ENCODE data around the gene KLHL25.

The KLHL25 gene

DNA sequence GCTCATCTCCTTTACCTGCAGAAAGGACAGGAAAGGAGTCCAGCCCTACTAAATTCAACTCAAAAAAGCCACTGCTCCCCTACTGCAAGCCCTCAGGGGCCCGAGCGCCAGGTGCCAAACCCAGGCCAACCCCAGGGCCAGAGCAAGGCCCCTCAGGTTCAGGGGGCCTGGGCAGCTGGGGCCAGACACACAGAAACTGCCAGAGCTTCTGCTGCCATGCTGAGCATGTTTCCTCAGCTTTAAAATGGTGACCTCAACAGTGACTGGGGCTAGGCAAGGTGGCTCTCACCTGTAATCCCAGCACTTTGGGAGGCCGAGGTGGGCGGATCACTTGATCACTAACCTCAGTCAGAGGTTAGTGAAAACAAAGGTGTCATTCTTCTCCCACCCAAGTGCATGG lies 38.8 kb downstream of the KLHL25 start:
- no peak overlapping the region for H3K4me3 ChIP-seq (ENCODE audit: low read length)
- no peak for DNase-seq (ENCODE audit: low read depth)
- TF ChIP-seq, protein P1, sequence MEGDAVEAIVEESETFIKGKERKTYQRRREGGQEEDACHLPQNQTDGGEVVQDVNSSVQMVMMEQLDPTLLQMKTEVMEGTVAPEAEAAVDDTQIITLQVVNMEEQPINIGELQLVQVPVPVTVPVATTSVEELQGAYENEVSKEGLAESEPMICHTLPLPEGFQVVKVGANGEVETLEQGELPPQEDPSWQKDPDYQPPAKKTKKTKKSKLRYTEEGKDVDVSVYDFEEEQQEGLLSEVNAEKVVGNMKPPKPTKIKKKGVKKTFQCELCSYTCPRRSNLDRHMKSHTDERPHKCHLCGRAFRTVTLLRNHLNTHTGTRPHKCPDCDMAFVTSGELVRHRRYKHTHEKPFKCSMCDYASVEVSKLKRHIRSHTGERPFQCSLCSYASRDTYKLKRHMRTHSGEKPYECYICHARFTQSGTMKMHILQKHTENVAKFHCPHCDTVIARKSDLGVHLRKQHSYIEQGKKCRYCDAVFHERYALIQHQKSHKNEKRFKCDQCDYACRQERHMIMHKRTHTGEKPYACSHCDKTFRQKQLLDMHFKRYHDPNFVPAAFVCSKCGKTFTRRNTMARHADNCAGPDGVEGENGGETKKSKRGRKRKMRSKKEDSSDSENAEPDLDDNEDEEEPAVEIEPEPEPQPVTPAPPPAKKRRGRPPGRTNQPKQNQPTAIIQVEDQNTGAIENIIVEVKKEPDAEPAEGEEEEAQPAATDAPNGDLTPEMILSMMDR (IDR thresholded peaks at IDR 0.05; ENCODE audit: insufficient read depth, low read depth, low read length, missing control alignments) = no peak

DNA sequence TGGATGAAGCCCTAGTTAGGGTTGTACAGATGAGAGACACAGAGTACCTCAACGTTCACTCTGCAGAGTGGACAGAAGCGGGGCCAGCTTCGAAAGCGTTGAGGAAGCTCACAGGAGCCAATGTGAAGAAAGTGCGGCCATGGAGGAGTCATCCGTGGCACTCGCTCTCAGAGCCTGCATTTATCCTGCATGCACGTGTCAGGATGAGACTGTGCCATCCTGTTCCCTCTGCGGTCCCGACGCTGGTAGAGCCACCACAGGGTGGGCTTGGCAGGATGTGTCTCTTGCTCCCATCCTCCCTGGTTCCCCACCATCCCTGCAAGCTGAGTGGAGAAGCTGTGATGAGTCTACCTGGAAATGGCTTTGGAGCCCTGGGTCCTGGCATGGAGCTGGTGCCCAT lies 39.3 kb downstream of the KLHL25 start:
- DNase-seq (ENCODE audit: low read depth) = no peak
- H3K4me3 ChIP-seq (ENCODE audit: low read length) = no peak overlapping the region
- TF ChIP-seq, protein P1 (IDR thresholded peaks at IDR 0.05; ENCODE audit: insufficient read depth, low read depth, low read length, missing control alignments) = no peak

DNA sequence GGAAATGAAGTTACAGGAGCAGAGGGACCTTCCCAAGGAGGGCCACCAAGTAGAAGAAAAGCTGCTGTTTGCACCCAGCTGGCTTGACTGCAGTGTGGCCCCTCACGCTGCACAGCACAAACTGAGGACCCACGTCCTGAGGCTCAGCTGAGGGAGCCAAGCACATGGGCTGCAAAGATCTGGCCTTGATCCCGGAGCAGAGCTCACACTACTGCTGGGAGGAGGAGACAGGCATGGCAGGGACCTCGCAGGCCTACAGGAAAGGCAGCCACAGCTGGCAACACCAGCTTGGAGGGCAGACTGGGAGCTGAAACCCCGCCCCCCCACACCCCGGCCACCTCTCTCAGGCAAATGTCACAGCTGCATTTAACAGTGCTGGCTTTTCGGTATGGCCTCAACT lies 39.7 kb downstream of the KLHL25 start:
- DNase-seq (ENCODE audit: low read depth) = no peak
- TF ChIP-seq, protein P1 (IDR thresholded peaks at IDR 0.05; ENCODE audit: insufficient read depth, low read depth, low read length, missing control alignments) = no peak
- H3K4me3 ChIP-seq (ENCODE audit: low read length) = no peak overlapping the region

DNA sequence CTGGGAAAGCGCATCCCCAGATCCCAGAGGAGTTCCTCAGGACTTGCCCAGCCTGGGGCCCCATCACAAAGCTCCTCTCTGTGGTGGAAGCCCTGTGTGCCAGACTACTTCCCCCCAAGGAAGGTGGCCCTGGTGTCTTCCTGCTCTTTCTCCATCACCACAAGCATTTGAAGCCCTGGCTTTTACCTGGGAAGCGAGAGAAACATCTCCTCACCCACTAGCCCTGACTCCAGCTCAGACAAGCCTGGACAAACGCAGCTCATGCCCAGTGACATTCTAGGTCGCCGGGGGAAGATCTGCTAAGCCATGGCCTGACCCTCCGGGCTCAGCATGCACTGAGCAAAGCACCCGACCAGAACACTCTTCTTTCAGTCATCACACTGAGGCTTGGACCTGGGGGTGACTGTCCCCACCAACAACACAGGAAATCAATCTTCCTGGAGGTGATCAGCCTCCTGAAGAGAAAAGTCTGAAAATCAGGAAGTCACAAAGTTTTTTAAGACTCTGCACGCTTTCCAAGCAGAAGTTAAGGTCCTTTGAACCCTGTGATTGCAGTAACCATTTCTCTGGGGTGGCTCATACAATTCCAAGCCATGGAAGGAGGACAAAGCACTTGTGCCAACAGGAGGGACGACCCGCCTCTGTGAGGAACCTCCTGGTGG lies 40.8 kb downstream of the KLHL25 start:
- TF ChIP-seq, protein P1 (IDR thresholded peaks at IDR 0.05; ENCODE audit: insufficient read depth, low read depth, low read length, missing control alignments) = no peak
- no peak overlapping the region for H3K4me3 ChIP-seq (ENCODE audit: low read length)

DNA sequence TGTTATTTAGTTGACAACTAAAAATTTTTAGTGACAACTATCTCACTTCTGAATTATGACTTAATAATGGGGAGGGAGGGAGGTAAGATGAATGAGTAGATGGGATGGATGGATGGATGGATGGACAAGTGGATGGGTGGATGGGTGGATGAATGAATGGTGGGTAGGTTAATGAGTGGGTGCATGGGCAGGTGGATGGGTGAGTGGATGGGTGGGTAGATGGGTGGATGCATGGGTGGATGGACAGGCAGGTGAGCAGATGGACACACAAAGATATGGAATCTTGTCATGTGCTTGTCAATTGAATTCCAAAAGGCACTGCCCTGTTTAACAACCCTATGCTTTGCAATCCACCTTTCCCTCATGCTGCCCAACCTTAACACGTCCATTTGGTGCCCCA lies 41.5 kb downstream of the KLHL25 start:
- no peak for DNase-seq (ENCODE audit: low read depth)
- TF ChIP-seq, protein P1 (IDR thresholded peaks at IDR 0.05; ENCODE audit: insufficient read depth, low read depth, low read length, missing control alignments) = no peak
- no peak overlapping the region for H3K4me3 ChIP-seq (ENCODE audit: low read length)

More for the DNA sequence above, 40.8 kb downstream of the KLHL25 start:
- DNase-seq (ENCODE audit: low read depth) = peak; percentile 39

DNA sequence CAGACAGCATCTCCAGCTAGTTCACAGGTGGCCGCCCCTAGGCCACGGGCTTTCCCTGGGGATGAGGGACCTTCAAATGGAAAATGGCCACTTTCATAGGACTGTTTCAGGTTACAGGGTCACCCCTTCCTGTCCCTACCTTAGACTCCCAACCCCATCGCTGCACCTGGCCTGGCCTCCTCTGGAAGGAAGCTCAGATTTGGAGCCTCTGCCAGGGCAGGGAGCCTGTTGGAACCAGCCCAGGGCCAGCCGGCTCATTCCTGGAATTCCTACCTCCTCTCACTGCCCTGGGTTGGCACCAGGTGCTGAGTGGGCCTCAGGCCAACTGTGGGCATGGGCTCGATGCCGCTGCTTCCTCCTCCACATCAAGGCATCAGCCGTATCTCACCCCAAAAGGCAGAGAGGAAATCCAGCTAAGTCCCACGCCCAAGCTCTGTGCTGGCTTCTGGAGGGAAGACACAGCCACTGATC lies 42.2 kb downstream of the KLHL25 start:
- DNase-seq (ENCODE audit: low read depth) = peak; percentile 70
- TF ChIP-seq, protein P1 (IDR thresholded peaks at IDR 0.05; ENCODE audit: insufficient read depth, low read depth, low read length, missing control alignments) = no peak
- H3K4me3 ChIP-seq (ENCODE audit: low read length) = no peak overlapping the region

DNA sequence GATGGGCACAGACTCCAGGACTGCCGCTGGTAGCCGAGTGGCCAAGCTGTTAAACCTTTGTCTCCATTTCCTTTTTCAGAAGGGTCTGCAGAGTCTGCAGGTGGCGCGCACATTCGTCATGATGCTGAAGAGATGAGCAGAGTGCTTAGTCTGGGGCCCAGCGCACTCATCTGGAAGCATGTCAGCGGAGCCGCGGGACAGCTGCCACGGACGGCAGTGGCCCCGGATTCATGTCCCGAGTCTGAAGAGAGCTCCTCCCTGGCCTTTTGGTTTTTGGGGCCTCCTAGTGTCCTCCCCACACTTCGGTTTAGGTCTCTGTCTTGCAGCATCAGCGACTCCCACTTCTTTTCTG lies 42.6 kb downstream of the KLHL25 start:
- no peak overlapping the region for H3K4me3 ChIP-seq (ENCODE audit: low read length)
- TF ChIP-seq, protein P1 (IDR thresholded peaks at IDR 0.05; ENCODE audit: insufficient read depth, low read depth, low read length, missing control alignments) = no peak
- DNase-seq (ENCODE audit: low read depth) = no peak
